ENCODE measurements around the gene SEC14L5. TPM values are rescaled to one million over a fixed set of nuclear protein-coding genes. Genes with fewer than 3 reads are reported as not detected.

SEC14L5 gene
- total RNA-seq, 1 experiment from 2014 or later = 0.27 TPM

DNA sequence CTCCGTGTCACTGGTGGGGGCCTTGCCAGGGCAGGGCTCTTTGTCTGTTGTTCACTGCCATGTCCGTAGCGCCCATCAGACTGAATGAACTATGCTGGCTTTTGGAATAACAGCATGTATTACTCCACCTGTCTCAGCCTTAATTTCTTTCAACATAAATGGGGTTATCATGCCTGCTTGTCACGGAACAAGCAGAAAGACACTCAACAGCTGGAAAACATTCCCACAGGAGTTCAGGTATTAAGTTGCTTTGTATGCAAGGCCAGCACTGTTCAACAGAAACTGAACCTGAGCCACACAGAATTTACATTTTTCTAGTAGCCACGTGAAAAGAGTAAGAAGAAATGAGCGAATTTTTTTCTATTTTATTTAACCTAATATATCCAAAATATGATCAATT is 34.3 kb upstream of the SEC14L5 start:
- POLR2A ChIA-PET = no interaction called here
- Histone ChIP-seq H3K9me2 (ENCODE audit: insufficient read depth) (no peaks in the 10 kb centered on the region), H3K36me3 (ENCODE audit: control insufficient read depth in 1 of 2, insufficient read depth in 2 of 2, low read length in 2 of 2) (peaks cover 0 to 13% of the 10 kb centered on the region in 2 experiments; a peak in 1 of 4 replicates), H2AFZ (ENCODE audit: low read depth, low read length, poor library complexity, severe bottlenecking) (no peak overlapping the region), H3K4me3 (replicated peaks in 1 of 2; ENCODE audit: low read depth in 1 of 2, low read length in 2 of 2) (no peak overlapping the region), H3K27ac (ENCODE audit: low read depth, low read length) (no peak overlapping the region), H3K9ac (ENCODE audit: low read length) (no peak overlapping the region), H3K27me3 (ENCODE audit: insufficient read depth, low read length) (no peaks in the 10 kb centered on the region), H3K9me3 (ENCODE audit: control insufficient read depth in 1 of 2, insufficient read depth in 1 of 2, low read depth in 1 of 2, low read length in 2 of 2) (peaks cover 4 to 13% of the 10 kb centered on the region in 2 experiments; a peak in 2 of 4 replicates), H3K4me2 (ENCODE audit: low read length) (no peak overlapping the region), H3K79me2 (ENCODE audit: insufficient read depth, low read length) (no peaks in the 10 kb centered on the region; the same call in 1 of the 2 replicates), H3K4me1 (ENCODE audit: control insufficient read depth in 1 of 2, insufficient read depth in 2 of 2, low read length in 2 of 2) (peaks cover 17 to 32% of the 10 kb centered on the region in 2 experiments), H4K20me1 (ENCODE audit: insufficient read depth) (no peaks in the 10 kb centered on the region)
- RAD21 ChIA-PET (ENCODE audit: low non-redundant PET in 1 of 2, low total read pairs in 2 of 2, uncharacterized antibody in 2 of 2, unreplicated experiment in 2 of 2) = no interaction called here
- TF ChIP-seq RAD21 (IDR thresholded peaks at IDR 0.05; ENCODE audit: low read depth) (no peak), JUND (IDR thresholded peaks at IDR 0.05) (no peak), POLR2AphosphoS5 (IDR thresholded peaks at IDR 0.05; ENCODE audit: low read depth, low read length) (no peak), ATF3 (IDR thresholded peaks at IDR 0.05) (no peak), TCF7L2 (IDR thresholded peaks at IDR 0.05; ENCODE audit: borderline replicate concordance, extremely low read depth, insufficient read depth, insufficient read length) (no peak)
- CTCF ChIA-PET = no interaction called here
- BruUV-seq (replicated peaks) = no TSS peak
- intact Hi-C loops (cut with micrococcal nuclease) = no loop called here
- DNase-seq (ENCODE audit: low read depth, low spot score) = no peak
- ATAC-seq = no peak

- no peak overlapping the region for H2AFZ ChIP-seq (ENCODE audit: low read depth, low read length, poor library complexity, severe bottlenecking)
Observed at GRCh38 chr16:4924593-4925292, 33.4 kb upstream of the SEC14L5 start.

More at GRCh38 chr16:4924593-4925292, 33.4 kb upstream of the SEC14L5 start:
- intact Hi-C loops (cut with micrococcal nuclease) = no loop called here
- Histone ChIP-seq H3K9me3 (ENCODE audit: control insufficient read depth in 1 of 2, insufficient read depth in 1 of 2, low read depth in 1 of 2, low read length in 2 of 2) (peaks cover 4 to 13% of the 10 kb centered on the region in 2 experiments; a peak in 2 of 4 replicates), H3K36me3 (ENCODE audit: control insufficient read depth in 1 of 2, insufficient read depth in 2 of 2, low read length in 2 of 2) (peaks cover 0 to 13% of the 10 kb centered on the region in 2 experiments; a peak in 1 of 4 replicates), H3K79me2 (ENCODE audit: insufficient read depth, low read length) (no peaks in the 10 kb centered on the region; the same call in 1 of the 2 replicates), H3K27ac (ENCODE audit: low read depth, low read length) (no peak overlapping the region), H3K4me1 (ENCODE audit: control insufficient read depth in 1 of 2, insufficient read depth in 2 of 2, low read length in 2 of 2) (peaks cover 8 to 23% of the 10 kb centered on the region in 2 experiments), H3K4me2 (ENCODE audit: low read length) (peak overlapping the region; percentile 22), H3K27me3 (ENCODE audit: insufficient read depth, low read length) (no peaks in the 10 kb centered on the region), H3K4me3 (replicated peaks in 1 of 2; ENCODE audit: low read depth in 1 of 2, low read length in 2 of 2) (no peak overlapping the region), H3K9ac (ENCODE audit: low read length) (no peak overlapping the region), H4K20me1 (ENCODE audit: insufficient read depth) (no peaks in the 10 kb centered on the region), H3K9me2 (ENCODE audit: insufficient read depth) (no peaks in the 10 kb centered on the region)
- ChIA-PET RAD21 (ENCODE audit: low non-redundant PET in 1 of 2, low total read pairs in 2 of 2, uncharacterized antibody in 2 of 2, unreplicated experiment in 2 of 2) (no interaction called here), CTCF (no interaction called here), POLR2A (no interaction called here)
- BruUV-seq (replicated peaks) = no TSS peak
- TF ChIP-seq POLR2AphosphoS5 (IDR thresholded peaks at IDR 0.05; ENCODE audit: low read depth, low read length) = no peak
- no peak for TF ChIP-seq JUND (IDR thresholded peaks at IDR 0.05)
- TF ChIP-seq, protein P1, sequence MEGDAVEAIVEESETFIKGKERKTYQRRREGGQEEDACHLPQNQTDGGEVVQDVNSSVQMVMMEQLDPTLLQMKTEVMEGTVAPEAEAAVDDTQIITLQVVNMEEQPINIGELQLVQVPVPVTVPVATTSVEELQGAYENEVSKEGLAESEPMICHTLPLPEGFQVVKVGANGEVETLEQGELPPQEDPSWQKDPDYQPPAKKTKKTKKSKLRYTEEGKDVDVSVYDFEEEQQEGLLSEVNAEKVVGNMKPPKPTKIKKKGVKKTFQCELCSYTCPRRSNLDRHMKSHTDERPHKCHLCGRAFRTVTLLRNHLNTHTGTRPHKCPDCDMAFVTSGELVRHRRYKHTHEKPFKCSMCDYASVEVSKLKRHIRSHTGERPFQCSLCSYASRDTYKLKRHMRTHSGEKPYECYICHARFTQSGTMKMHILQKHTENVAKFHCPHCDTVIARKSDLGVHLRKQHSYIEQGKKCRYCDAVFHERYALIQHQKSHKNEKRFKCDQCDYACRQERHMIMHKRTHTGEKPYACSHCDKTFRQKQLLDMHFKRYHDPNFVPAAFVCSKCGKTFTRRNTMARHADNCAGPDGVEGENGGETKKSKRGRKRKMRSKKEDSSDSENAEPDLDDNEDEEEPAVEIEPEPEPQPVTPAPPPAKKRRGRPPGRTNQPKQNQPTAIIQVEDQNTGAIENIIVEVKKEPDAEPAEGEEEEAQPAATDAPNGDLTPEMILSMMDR (IDR thresholded peaks at IDR 0.05 in 2 of 3, conservative IDR thresholded peaks at IDR 0.05 in 1 of 3; ENCODE audit: borderline replicate concordance in 1 of 3, insufficient read depth in 1 of 3, low read depth in 2 of 3, low read length in 2 of 3) = no peak
- TF ChIP-seq POLR2A (IDR thresholded peaks at IDR 0.05; ENCODE audit: borderline replicate concordance, extremely low read depth, insufficient read depth, insufficient read length) = no peak
- TF ChIP-seq EGR1 (IDR thresholded peaks at IDR 0.05; ENCODE audit: low read depth) = no peak
- TF ChIP-seq ATF3 (IDR thresholded peaks at IDR 0.05) = no peak
- TF ChIP-seq SP1 (IDR thresholded peaks at IDR 0.05; ENCODE audit: low read depth) = no peak
- no peak for TF ChIP-seq ZFX (IDR thresholded peaks at IDR 0.05)
- no peak for TF ChIP-seq SIN3A (IDR thresholded peaks at IDR 0.05; ENCODE audit: low read depth)
- no peak for TF ChIP-seq MAX (IDR thresholded peaks at IDR 0.05)
- TF ChIP-seq TCF7L2 (IDR thresholded peaks at IDR 0.05; ENCODE audit: borderline replicate concordance, extremely low read depth, insufficient read depth, insufficient read length) = no peak
- TF ChIP-seq CEBPB (IDR thresholded peaks at IDR 0.05; ENCODE audit: low read depth) = no peak
- TF ChIP-seq ZNF274 (IDR thresholded peaks at IDR 0.05; ENCODE audit: low read depth, low read length) = no peak
- TF ChIP-seq, protein P2, sequence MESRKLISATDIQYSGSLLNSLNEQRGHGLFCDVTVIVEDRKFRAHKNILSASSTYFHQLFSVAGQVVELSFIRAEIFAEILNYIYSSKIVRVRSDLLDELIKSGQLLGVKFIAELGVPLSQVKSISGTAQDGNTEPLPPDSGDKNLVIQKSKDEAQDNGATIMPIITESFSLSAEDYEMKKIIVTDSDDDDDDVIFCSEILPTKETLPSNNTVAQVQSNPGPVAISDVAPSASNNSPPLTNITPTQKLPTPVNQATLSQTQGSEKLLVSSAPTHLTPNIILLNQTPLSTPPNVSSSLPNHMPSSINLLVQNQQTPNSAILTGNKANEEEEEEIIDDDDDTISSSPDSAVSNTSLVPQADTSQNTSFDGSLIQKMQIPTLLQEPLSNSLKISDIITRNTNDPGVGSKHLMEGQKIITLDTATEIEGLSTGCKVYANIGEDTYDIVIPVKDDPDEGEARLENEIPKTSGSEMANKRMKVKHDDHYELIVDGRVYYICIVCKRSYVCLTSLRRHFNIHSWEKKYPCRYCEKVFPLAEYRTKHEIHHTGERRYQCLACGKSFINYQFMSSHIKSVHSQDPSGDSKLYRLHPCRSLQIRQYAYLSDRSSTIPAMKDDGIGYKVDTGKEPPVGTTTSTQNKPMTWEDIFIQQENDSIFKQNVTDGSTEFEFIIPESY (IDR thresholded peaks at IDR 0.05; ENCODE audit: extremely low read depth, insufficient replicate concordance, low read length) = no peak
- ATAC-seq (peak; percentile 69), DNase-seq (ENCODE audit: low read depth, low spot score) (no peak)
